NCI-H69 (cell line): ENCODE results near the gene MICALL2.
A peak's percentile ranks its signal among the peaks of the same experiment; 100 is the strongest.

Experiments
- DNase-seq: peaks from one replicate; lab custom pipeline; 2025; lab: John Stamatoyannopoulos, UW

Gene MICALL2

DNA sequence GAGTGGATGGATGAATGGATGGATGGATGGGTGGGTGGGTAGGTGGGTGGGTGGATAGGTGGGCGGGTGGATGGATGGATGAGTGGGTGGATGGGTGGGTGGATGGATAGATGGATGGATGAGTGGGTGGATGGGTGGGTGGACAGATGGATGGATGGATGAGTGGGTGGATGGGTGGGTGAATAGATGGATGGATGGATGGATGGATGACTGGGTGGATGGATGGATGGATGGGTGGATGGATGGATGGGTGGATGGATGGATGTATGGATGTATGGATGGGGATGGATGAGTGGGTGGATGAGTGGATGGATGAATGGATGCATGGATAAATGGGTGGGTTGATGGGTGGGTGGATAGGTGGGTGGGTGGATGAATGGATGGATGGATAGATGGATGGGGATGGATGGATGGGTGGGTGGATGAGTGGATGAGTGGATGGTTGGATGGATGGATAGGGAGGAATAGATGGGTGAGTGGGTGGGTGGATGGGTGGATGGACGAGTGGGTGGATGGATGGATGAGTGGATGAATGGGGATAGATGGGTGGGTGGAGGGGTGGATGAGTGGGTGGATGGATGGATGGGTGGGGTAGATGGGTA, 43.8 kb downstream of the MICALL2 start:
- DNase-seq = no peak

DNA sequence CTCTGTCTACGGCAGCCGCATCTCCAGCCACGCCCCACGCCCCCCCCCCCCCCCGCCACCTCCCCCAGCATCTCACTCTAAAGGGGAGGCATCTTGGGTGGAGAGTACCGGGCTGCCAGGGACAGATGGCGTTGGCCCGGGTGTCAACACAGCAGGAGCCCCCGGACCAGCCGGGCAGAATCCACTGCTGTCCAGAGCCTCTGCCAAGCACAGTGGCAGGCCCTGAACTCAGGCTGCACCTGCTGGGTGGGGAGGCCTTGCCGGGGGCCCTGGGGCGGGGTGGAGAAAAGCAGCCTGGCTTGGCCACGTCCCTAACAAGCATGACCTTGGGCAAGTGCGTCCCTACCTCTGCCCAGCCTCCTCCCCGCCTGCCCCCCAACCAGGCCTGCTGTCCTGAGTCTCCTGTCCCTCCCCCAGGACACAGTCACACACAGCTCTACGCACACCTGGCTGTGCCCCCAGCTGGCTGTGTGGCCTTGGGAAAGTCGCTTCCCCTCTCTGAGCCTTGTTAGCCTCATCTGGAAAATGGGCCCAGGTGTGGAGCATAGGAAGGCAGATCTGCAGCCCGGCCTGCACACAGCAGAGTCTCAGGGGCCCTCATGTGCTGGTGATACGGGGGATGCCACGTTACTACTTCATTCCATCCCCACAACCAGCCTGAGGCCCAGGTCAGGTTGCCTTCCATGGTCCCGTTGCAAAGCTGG, 45.2 kb downstream of the MICALL2 start:
- peak; percentile 93 for DNase-seq

DNA sequence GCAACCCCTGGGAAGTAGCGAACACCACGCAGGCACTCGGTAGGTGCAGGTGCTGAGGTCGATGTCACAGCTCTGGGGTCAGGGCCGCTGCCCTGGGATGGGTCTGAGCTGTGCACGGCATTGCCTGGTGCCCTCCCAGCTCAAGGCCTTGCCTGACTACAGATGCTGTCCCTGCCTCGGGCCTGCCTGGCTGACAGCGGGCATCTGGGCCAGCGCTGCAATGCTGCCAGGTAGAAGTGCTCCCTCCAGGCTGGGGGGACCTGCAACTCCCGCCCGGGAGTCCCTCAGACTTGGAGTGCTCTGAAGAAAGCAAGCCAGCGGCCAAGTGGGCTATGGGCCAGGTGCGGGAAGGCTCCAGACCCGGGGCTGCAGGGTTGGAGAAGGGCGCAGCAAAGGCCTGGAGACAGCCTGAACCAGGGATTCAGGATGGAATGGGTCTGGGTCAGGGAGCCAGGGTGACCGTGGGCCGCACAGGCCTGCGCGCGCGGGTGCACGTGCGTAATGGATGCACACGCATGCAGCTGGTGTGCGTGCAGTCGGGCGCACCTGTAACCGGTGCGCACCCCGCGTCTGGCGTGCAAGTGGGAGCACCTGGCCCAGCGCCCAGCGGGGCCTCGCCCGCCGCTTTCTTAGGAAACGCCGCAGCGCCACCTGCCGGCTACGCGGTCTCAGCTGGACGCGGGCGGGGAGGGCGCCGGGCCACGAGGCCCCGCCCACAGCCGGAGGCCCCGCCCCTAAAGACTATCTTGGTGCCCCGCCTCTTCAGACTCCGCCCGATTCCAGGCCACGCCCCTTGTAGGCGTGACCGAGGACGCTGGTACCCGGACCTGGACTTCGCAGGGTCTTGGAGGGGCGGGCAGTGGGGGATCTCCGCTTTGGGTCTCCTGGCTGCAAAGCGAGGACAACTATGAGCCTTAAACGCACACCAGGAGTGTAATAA, 46.7 kb downstream of the MICALL2 start:
- DNase-seq = peak; percentile 96

GRCh38 chr7:1411414-1411813, 47.9 kb downstream of the MICALL2 start:
- no peak for DNase-seq

- no peak for DNase-seq
Observed at GRCh38 chr7:1410992-1411391, 48.3 kb downstream of the MICALL2 start.

- DNase-seq = no peak
Observed at GRCh38 chr7:1409555-1409954, 49.7 kb downstream of the MICALL2 start.

DNA sequence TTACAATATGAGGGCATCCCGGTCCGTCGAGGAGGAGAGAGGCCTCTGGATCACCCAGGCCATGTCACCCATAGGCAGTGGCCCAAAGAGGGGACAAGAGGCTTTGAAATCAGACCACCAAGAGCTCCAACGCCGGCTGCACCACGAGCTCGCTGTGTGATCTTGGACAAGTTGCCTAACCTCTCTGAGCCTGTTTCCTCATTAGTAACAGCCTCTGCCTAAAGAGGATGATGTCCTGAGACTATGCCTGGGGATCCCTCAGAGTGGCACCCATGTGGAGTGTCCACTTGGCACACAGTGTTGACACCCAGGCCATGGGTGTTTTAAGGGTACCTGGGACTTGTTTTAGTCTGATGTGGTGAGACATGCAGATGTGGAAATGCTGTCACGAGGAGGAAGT, 50.8 kb downstream of the MICALL2 start:
- DNase-seq = no peak

- DNase-seq = peak; percentile 87
Observed at GRCh38 chr7:1407892-1408291, 51.4 kb downstream of the MICALL2 start.

- peak; percentile 75 for DNase-seq
Observed at GRCh38 chr7:1404898-1405548, 54.2 kb downstream of the MICALL2 start.

- DNase-seq = no peak
Observed at GRCh38 chr7:1404460-1404809, 54.8 kb downstream of the MICALL2 start.

GRCh38 chr7:1403638-1404459, 55.4 kb downstream of the MICALL2 start:
- peak; percentile 90 for DNase-seq

- DNase-seq = no peak
Observed at GRCh38 chr7:1402791-1403637, 56.3 kb downstream of the MICALL2 start.

- no peak for DNase-seq
Observed at GRCh38 chr7:1402110-1402790, 57.0 kb downstream of the MICALL2 start.

DNA sequence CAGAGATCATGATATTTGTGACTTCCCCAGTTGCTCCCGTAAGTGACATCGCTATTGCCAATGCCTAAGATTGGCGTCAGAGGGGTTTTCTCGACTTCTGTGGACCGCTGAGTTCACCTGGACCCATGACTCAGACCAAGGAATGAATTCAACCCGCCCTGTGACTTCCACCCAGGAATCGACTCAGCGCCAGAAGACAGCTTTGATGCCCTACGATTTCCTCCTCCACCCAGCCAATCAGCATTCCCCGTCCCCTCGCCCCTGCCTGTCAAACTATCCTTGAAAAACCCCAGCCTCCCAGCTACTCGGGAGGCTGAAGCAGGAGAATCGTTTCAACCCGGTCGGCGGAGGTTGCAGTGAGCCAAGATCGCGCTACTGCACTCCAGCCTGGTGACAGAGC, 58.3 kb downstream of the MICALL2 start:
- DNase-seq = no peak

DNA sequence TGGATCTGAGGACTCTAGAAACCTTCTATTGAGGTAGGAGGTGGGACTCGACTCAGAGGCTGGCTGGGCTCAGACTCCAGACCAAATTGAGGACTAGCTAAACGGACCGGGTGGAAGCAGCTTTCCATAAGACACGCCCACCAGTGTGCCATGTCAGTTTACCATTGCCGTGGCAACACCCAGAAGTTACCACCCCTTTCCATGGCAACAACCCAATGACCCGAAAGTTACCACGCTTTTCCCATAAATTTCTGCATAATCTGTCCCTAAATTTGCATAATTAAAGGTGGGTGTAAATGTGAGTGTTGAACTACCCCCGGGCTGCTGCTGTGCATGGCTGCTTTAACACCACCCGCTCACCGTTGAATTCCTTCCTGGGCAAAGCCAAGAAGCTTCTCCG, 58.9 kb downstream of the MICALL2 start:
- no peak for DNase-seq

- DNase-seq = no peak
Observed at GRCh38 chr7:1397491-1398327, 61.6 kb downstream of the MICALL2 start.

DNA sequence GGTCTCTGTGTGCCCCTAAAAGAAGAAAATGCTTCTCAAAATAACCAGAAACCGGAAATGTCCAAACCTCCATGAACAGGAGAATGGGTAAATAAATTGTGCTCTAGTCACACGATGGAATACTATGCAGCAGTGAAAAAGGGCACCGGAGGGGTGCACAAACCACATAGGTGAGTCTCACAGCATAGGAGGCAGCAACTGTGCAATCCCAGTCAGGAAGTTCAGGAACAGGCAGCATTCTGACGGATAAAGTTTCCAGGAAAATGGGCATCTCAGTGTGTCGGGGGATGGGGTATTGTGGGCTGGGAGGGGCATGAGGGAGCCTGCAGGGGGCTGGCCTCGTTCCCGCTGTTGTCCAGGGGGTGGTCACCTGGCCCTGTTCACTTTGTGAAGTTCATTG, 63.1 kb downstream of the MICALL2 start:
- no peak for DNase-seq

- peak; percentile 77 for DNase-seq
Observed at GRCh38 chr7:1395211-1396070, 63.8 kb downstream of the MICALL2 start.
